Measurements from ENCODE around the gene C1orf159.
A peak's percentile ranks its signal among the peaks of the same experiment; 100 is the strongest.
"Not testable (repeated sequence)": the region's sequence is repeated elsewhere in the genome, so short reads cannot be mapped to it uniquely, and the experiment has no call there.

Gene C1orf159

GRCh38 chr1:1148569-1148968 is 32.7 kb upstream of the C1orf159 start:
- DNase-seq = no peak

GRCh38 chr1:1148061-1148460 is 32.2 kb upstream of the C1orf159 start:
- no peak for DNase-seq

- DNase-seq = no peak
Measured at GRCh38 chr1:1146596-1146995, 30.7 kb upstream of the C1orf159 start.

GRCh38 chr1:1146026-1146425 is 30.1 kb upstream of the C1orf159 start:
- no peak for DNase-seq

- no peak for DNase-seq
Measured at GRCh38 chr1:1145547-1145914, 29.6 kb upstream of the C1orf159 start.

- DNase-seq = no peak
Measured at GRCh38 chr1:1144843-1145546, 29.1 kb upstream of the C1orf159 start.

GRCh38 chr1:1144122-1144842 is 28.4 kb upstream of the C1orf159 start:
- DNase-seq = peak; percentile 49

GRCh38 chr1:1143636-1144035 is 27.7 kb upstream of the C1orf159 start:
- DNase-seq = no peak

GRCh38 chr1:1142844-1143243 is 27.0 kb upstream of the C1orf159 start:
- no peak for DNase-seq

- DNase-seq = not testable (repeated sequence)
Measured at GRCh38 chr1:1142352-1142751, 26.5 kb upstream of the C1orf159 start.

- no peak for DNase-seq
Measured at GRCh38 chr1:1141911-1142250, 26.0 kb upstream of the C1orf159 start.

GRCh38 chr1:1141244-1141910 is 25.5 kb upstream of the C1orf159 start:
- DNase-seq = no peak

GRCh38 chr1:1140673-1141072 is 24.8 kb upstream of the C1orf159 start:
- no peak for DNase-seq

- no peak for DNase-seq
Measured at GRCh38 chr1:1137256-1138045, 21.6 kb upstream of the C1orf159 start.

GRCh38 chr1:1136547-1137230 is 20.8 kb upstream of the C1orf159 start:
- DNase-seq = peak; percentile 76

- DNase-seq = no peak
Measured at GRCh38 chr1:1135339-1136136, 19.6 kb upstream of the C1orf159 start.

- no peak for DNase-seq
Measured at GRCh38 chr1:1134300-1134970, 18.5 kb upstream of the C1orf159 start.

GRCh38 chr1:1132956-1133750 is 17.3 kb upstream of the C1orf159 start:
- DNase-seq = no peak

- no peak for DNase-seq
Measured at GRCh38 chr1:1132042-1132950, 16.4 kb upstream of the C1orf159 start.

Measured in NCI-H2171 (cell line).